Panc1 (cell line): ENCODE results near the gene SETDB2.

Experiments used
- POLR2AphosphoS5 ChIP-seq: IDR thresholded peaks from 2 replicates; pipeline ENCODE4 v1.6.1; 2012; ENCODE audit warnings: mild to moderate bottlenecking, low read depth, low read length, moderate library complexity
- SIN3A ChIP-seq: IDR thresholded peaks from 2 replicates; pipeline ENCODE4 v1.6.1; 2012; ENCODE audit warnings: low read depth, mild to moderate bottlenecking, low read length, moderate library complexity, borderline replicate concordance; ENCODE audit not compliant: insufficient read depth
- TF ChIP-seq, protein P1 (sequence below): fragments of 450-650 bp; IDR thresholded peaks from 2 replicates; pipeline ENCODE4 v1.5.1; 2017; ENCODE audit warnings: mild to moderate bottlenecking

DNA sequence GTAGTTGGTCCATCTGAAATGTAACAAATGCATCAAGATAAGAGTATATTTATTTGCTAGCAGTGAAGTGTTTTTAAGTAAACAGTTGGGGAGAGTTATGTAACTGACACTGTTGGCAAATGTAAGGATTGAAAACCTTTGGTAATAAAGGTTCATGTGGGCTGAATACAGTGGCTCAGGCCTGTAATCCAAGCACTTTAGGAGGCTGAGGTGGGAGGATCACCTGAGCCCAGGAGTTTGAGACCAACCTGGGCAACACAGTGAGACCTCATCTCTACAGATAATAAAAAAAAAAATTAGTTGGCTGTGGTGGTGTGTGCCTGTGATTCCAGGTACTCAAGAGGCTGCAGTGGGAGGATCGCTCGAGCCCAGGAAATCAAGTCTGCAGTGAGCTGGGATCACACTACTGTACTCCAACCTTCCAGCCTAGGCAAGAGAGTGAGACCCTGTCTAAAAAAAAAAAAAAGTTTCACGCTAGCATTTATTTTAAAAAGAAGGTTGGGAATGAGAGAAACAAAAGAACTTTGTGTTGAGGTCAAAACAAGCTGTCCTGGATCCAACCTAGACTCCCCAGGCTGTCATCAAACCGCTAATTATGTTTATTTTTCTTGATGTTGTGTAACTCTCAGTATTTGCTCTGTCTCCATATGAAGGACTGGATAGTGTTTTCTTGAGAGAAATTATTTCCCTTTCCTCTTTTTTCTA, 20.7 kb downstream of the SETDB2 start:
- TF ChIP-seq, protein P1, sequence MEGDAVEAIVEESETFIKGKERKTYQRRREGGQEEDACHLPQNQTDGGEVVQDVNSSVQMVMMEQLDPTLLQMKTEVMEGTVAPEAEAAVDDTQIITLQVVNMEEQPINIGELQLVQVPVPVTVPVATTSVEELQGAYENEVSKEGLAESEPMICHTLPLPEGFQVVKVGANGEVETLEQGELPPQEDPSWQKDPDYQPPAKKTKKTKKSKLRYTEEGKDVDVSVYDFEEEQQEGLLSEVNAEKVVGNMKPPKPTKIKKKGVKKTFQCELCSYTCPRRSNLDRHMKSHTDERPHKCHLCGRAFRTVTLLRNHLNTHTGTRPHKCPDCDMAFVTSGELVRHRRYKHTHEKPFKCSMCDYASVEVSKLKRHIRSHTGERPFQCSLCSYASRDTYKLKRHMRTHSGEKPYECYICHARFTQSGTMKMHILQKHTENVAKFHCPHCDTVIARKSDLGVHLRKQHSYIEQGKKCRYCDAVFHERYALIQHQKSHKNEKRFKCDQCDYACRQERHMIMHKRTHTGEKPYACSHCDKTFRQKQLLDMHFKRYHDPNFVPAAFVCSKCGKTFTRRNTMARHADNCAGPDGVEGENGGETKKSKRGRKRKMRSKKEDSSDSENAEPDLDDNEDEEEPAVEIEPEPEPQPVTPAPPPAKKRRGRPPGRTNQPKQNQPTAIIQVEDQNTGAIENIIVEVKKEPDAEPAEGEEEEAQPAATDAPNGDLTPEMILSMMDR = no peak
- no peak for TF ChIP-seq SIN3A
- TF ChIP-seq POLR2AphosphoS5 = no peak
